HCT116 (cell line): ENCODE data around the gene PPM1H. TPM values are rescaled to one million over a fixed set of nuclear protein-coding genes. Genes with fewer than 3 reads are reported as not detected.

Experiments
- ATAC-seq: fragments of 200-7000 bp; cut with Tn5 transposase; 2 replicates; pipeline ENCODE4 v1.9.1; 2020; ENCODE audit warnings: mild to moderate bottlenecking, moderate library complexity
- BruUV-seq: library from RNA; stranded (reverse); fragments of 400-500 nt; replicated peaks from 2 replicates; lab custom pipeline; 2021; lab: Mats Ljungman, UMichigan
- CTCF ChIA-PET: fragments of 300-600 bp; sonication (Branson Sonifier 250); formaldehyde crosslinking; loops from one replicate; lab custom pipeline; 2021; ENCODE audit warnings: antibody characterized with exemption; lab: Charles Lee
- POLR2A ChIA-PET: fragments of 300-600, 350-600 bp; sonication (Branson Sonifier 250); formaldehyde crosslinking; loops from one replicate; lab custom pipeline; 2021; ENCODE audit warnings: antibody characterized with exemption; lab: Charles Lee
- RAD21 ChIA-PET, 2 experiments: fragments of 300-600 bp; sonication (Branson Sonifier 250); formaldehyde crosslinking; loops; one replicate each; lab custom pipeline; 2023; ENCODE audit warnings: low total read pairs in 2 of 2; ENCODE audit not compliant: uncharacterized antibody in 2 of 2, unreplicated experiment in 2 of 2, low non-redundant PET in 1 of 2; lab: Charles Lee
- DNase-seq: peaks from one replicate; pipeline ENCODE4 v3.0.0-alpha.2; 2010; ENCODE audit warnings: low read depth, low spot score
- H2AFZ ChIP-seq: fragments of 200-600 bp; shearing (Covaris generic), sonication (generic); 2 replicates; pipeline ENCODE4 v1.6.1; 2017; ENCODE audit warnings: low read depth, mixed run types, mixed read lengths, antibody characterized with exemption, low read length; ENCODE audit not compliant: poor library complexity, severe bottlenecking
- H3K27ac ChIP-seq: 2 replicates; pipeline ENCODE4 v1.5.1; 2012; ENCODE audit warnings: low read depth, low read length
- H3K27me3 ChIP-seq: fragments of 200-600 bp; sonication (generic); 2 replicates; pipeline ENCODE4 v1.6.1; 2016; ENCODE audit warnings: mixed run types, low read length, mixed read lengths; ENCODE audit not compliant: insufficient read depth
- H3K36me3 ChIP-seq, 2 experiments: fragments of 200-500 bp in 1 of 2; fragments of 200-600 bp in 1 of 2; sonication (Bioruptor generic) in 1 of 2; sonication (generic) in 1 of 2; 2 replicates each; pipeline versions ENCODE4 v1.5.1 to v1.6.1; 2014 to 2016; ENCODE audit warnings: low read length in 2 of 2, inconsistent platforms in 1 of 2, mixed read lengths in 1 of 2, mixed run types in 1 of 2; ENCODE audit not compliant: insufficient read depth in 2 of 2, control insufficient read depth in 1 of 2
- H3K4me1 ChIP-seq, 2 experiments: fragments of 200-600 bp in 1 of 2; sonication (generic) in 1 of 2; 2 replicates each; pipeline versions ENCODE4 v1.5.1 to v1.6.1; 2012 to 2017; ENCODE audit warnings: low read length in 2 of 2, inconsistent platforms in 1 of 2, mild to moderate bottlenecking in 1 of 2, mixed read lengths in 1 of 2, mixed run types in 1 of 2, moderate library complexity in 1 of 2; ENCODE audit not compliant: insufficient read depth in 2 of 2, control insufficient read depth in 1 of 2
- H3K4me2 ChIP-seq: fragments of 200-600 bp; sonication (generic); 2 replicates; pipeline ENCODE4 v1.6.1; 2017; ENCODE audit warnings: mixed run types, low read length, mixed read lengths
- H3K4me3 ChIP-seq, 2 experiments: fragments of 200-600 bp in 1 of 2; sonication (generic) in 1 of 2; replicated peaks in 1 of 2; 2 replicates each; pipeline ENCODE4 v1.5.1; 2011 to 2016; ENCODE audit warnings: low read length in 2 of 2, control low read depth in 1 of 2, low read depth in 1 of 2, mild to moderate bottlenecking in 1 of 2, mixed read lengths in 1 of 2, mixed run types in 1 of 2
- H3K79me2 ChIP-seq: fragments of 200-600 bp; sonication (generic); 2 replicates; pipeline ENCODE4 v1.6.1; 2017; ENCODE audit warnings: mild to moderate bottlenecking, mixed run types, low read length, moderate library complexity, mixed read lengths; ENCODE audit not compliant: insufficient read depth
- H3K9ac ChIP-seq: fragments of 200-600 bp; sonication (generic); 2 replicates; pipeline ENCODE4 v1.6.1; 2016; ENCODE audit warnings: low read length, mixed read lengths
- H3K9me2 ChIP-seq: fragments of 200-600 bp; sonication (generic), shearing (Covaris generic); 2 replicates; pipeline ENCODE4 v1.6.1; 2017; ENCODE audit warnings: mixed run types, mild to moderate bottlenecking, moderate library complexity; ENCODE audit not compliant: insufficient read depth
- H3K9me3 ChIP-seq, 2 experiments: fragments of 200-500 bp in 1 of 2; fragments of 200-600 bp in 1 of 2; sonication (Bioruptor generic) in 1 of 2; sonication (generic) in 1 of 2; 2 replicates each; pipeline ENCODE4 v1.6.1; 2014 to 2017; ENCODE audit warnings: low read length in 2 of 2, mixed read lengths in 2 of 2, inconsistent platforms in 1 of 2, low read depth in 1 of 2, mild to moderate bottlenecking in 1 of 2, mixed run types in 1 of 2, moderate library complexity in 1 of 2; ENCODE audit not compliant: control insufficient read depth in 1 of 2, insufficient read depth in 1 of 2
- H4K20me1 ChIP-seq: fragments of 200-600 bp; sonication (generic), shearing (Covaris generic); 2 replicates; pipeline ENCODE4 v1.6.1; 2017; ENCODE audit warnings: mixed run types, mild to moderate bottlenecking, moderate library complexity; ENCODE audit not compliant: insufficient read depth
- ATF3 ChIP-seq: IDR thresholded peaks from 2 replicates; pipeline ENCODE4 v1.6.1; 2012
- CBX3 ChIP-seq: IDR thresholded peaks from 2 replicates; pipeline ENCODE4 v1.6.1; 2012; ENCODE audit warnings: low read depth
- CEBPB ChIP-seq: IDR thresholded peaks from 2 replicates; pipeline ENCODE4 v1.6.1; 2012; ENCODE audit warnings: low read depth
- CTCF ChIP-seq, 3 experiments: fragments of 200-600 bp in 1 of 3; sonication (generic) in 1 of 3; IDR thresholded peaks in 2 of 3; conservative IDR thresholded peaks in 1 of 3; 2 replicates each; pipeline ENCODE4 v1.5.1; 2012 to 2017; ENCODE audit warnings: low read depth in 2 of 3, low read length in 2 of 3, antibody characterized with exemption in 1 of 3, borderline replicate concordance in 1 of 3, control low read depth in 1 of 3, mild to moderate bottlenecking in 1 of 3, mixed read lengths in 1 of 3, mixed run types in 1 of 3, moderate library complexity in 1 of 3; ENCODE audit not compliant: insufficient read depth in 1 of 3
- EGR1 ChIP-seq: IDR thresholded peaks from 2 replicates; pipeline ENCODE4 v1.6.1; 2012; ENCODE audit warnings: low read depth
- ELF1 ChIP-seq: IDR thresholded peaks from 2 replicates; pipeline ENCODE4 v1.6.1; 2012; ENCODE audit warnings: low read depth, borderline replicate concordance
- EZH2phosphoT487 ChIP-seq: fragments of 200-600 bp; IDR thresholded peaks from 2 replicates; pipeline ENCODE4 v1.6.1; 2018; ENCODE audit warnings: antibody characterized with exemption, borderline replicate concordance
- FOSL1 ChIP-seq: IDR thresholded peaks from 2 replicates; pipeline ENCODE4 v1.6.1; 2012; ENCODE audit warnings: low read depth
- POLR2A ChIP-seq: IDR thresholded peaks from 2 replicates; pipeline ENCODE4 v1.7.0; 2011; ENCODE audit warnings: borderline replicate concordance; ENCODE audit not compliant: insufficient read depth, insufficient read length; ENCODE audit errors: extremely low read depth
- REST ChIP-seq: IDR thresholded peaks from 2 replicates; pipeline ENCODE4 v1.6.1; 2012; ENCODE audit warnings: low read depth
- TCF7L2 ChIP-seq: IDR thresholded peaks from 2 replicates; pipeline ENCODE4 v1.7.0; 2011; ENCODE audit warnings: borderline replicate concordance, inconsistent platforms; ENCODE audit not compliant: insufficient read depth, insufficient read length; ENCODE audit errors: extremely low read depth
- YY1 ChIP-seq: IDR thresholded peaks from 2 replicates; pipeline ENCODE4 v1.6.1; 2011; ENCODE audit warnings: low read length, low read depth, moderate library complexity, mild to moderate bottlenecking; ENCODE audit not compliant: insufficient replicate concordance; ENCODE audit errors: extremely low read depth
- ZFX ChIP-seq: fragments of 450-650 bp; IDR thresholded peaks from 2 replicates; pipeline ENCODE4 v1.6.1; 2017
- ZNF274 ChIP-seq: fragments of 200-500 bp; sonication (Bioruptor generic); IDR thresholded peaks from 2 replicates; pipeline ENCODE4 v1.6.1; 2014; ENCODE audit warnings: mild to moderate bottlenecking, low read depth, low read length, inconsistent platforms
- intact Hi-C: fragments of 100-400 bp; cut with micrococcal nuclease; formaldehyde crosslinking; loops from 2 replicates; pipeline ENCODE4 v1.10.0; 2022
- total RNA-seq: library from RNA; stranded (reverse); gene quantifications from one replicate; pipeline ENCODE4 v1.2.1, GENCODE V29; 2021; ENCODE audit not compliant: unreplicated experiment

The PPM1H gene
- total RNA-seq, 1 experiment from 2014 or later: 8.0 TPM

GRCh38 chr12:62622177-62622576, 312.8 kb downstream of the PPM1H start (continued):
- TF ChIP-seq REST (no peak), YY1 (no peak), ELF1 (no peak), POLR2A (no peak), ATF3 (no peak), ZFX (no peak), CBX3 (no peak), ZNF274 (no peak), FOSL1 (no peak), EZH2phosphoT487 (no peak), EGR1 (no peak)

- DNase-seq (no peak), ATAC-seq (no peak)
- H3K36me3 ChIP-seq: no peaks in the 10 kb centered on the region
- no peak overlapping the region for H3K4me2 ChIP-seq
- BruUV-seq: no TSS peak
- H3K4me3 ChIP-seq: no peak overlapping the region
- ChIA-PET CTCF (no interaction called here), RAD21 (interaction anchor here in 1 of 2 experiments (0.6 kb wide), 1 partner anchor 165 kb away, joined by 3 read pairs; no protein-coding TSS in a partner anchor), POLR2A (no interaction called here)
- no peaks in the 10 kb centered on the region for H3K9me3 ChIP-seq
- peaks cover 0 to 3% of the 10 kb centered on the region in 2 experiments; a peak in 1 of 4 replicates for H3K4me1 ChIP-seq
- H3K9me2 ChIP-seq: no peaks in the 10 kb centered on the region
- intact Hi-C loops: no loop called here
- H4K20me1 ChIP-seq: no peaks in the 10 kb centered on the region
- no peak overlapping the region for H3K27ac ChIP-seq
- no peaks in the 10 kb centered on the region for H3K27me3 ChIP-seq
- H2AFZ ChIP-seq: no peak overlapping the region
- no peaks in the 10 kb centered on the region for H3K79me2 ChIP-seq
- H3K9ac ChIP-seq: no peak overlapping the region
- TF ChIP-seq TCF7L2 (no peak), CTCF (IDR thresholded peaks at IDR 0.05 in 2 of 3, conservative IDR thresholded peaks at IDR 0.05 in 1 of 3; ENCODE audit: borderline replicate concordance in 1 of 3, insufficient read depth in 1 of 3, low read depth in 2 of 3, low read length in 2 of 3) (no peak), CEBPB (no peak), REST (no peak)
Observed at GRCh38 chr12:62621101-62621638, 313.8 kb downstream of the PPM1H start.
